ENCODE data around the gene ATF7.
A peak's percentile ranks its signal among the peaks of the same experiment; 100 is the strongest.
"Not testable (repeated sequence)": the region's sequence is repeated elsewhere in the genome, so short reads cannot be mapped to it uniquely, and the experiment has no call there.

ATF7 gene

GRCh38 chr12:53594897-53595615 lies 31.1 kb downstream of the ATF7 start:
- DNase-seq, result no peak

- no peak for DNase-seq
Observed at GRCh38 chr12:53593707-53594106, 32.5 kb downstream of the ATF7 start.

- DNase-seq, result no peak
Observed at GRCh38 chr12:53593031-53593430, 33.2 kb downstream of the ATF7 start.

- DNase-seq, result no peak
Observed at GRCh38 chr12:53592426-53592825, 33.8 kb downstream of the ATF7 start.

GRCh38 chr12:53591301-53592206 lies 34.6 kb downstream of the ATF7 start:
- DNase-seq, result no peak

GRCh38 chr12:53590652-53591051 lies 35.5 kb downstream of the ATF7 start:
- DNase-seq, result no peak

GRCh38 chr12:53589915-53590314 lies 36.3 kb downstream of the ATF7 start:
- no peak for DNase-seq

- no peak for DNase-seq
Observed at GRCh38 chr12:53589423-53589822, 36.8 kb downstream of the ATF7 start.

- no peak for DNase-seq
Observed at GRCh38 chr12:53588123-53588522, 38.1 kb downstream of the ATF7 start.

GRCh38 chr12:53586745-53587144 lies 39.4 kb downstream of the ATF7 start:
- DNase-seq, result no peak

- no peak for DNase-seq
Observed at GRCh38 chr12:53585448-53586125, 40.6 kb downstream of the ATF7 start.

- DNase-seq, result peak; percentile 20
Observed at GRCh38 chr12:53579545-53579955, 46.6 kb downstream of the ATF7 start.

- DNase-seq, result no peak
Observed at GRCh38 chr12:53578783-53579182, 47.4 kb downstream of the ATF7 start.

GRCh38 chr12:53577941-53578352 lies 48.2 kb downstream of the ATF7 start:
- no peak for DNase-seq

GRCh38 chr12:53575502-53576249 lies 50.5 kb downstream of the ATF7 start:
- DNase-seq, result no peak

- no peak for DNase-seq
Observed at GRCh38 chr12:53572134-53572758, 53.9 kb downstream of the ATF7 start.

- no peak for DNase-seq
Observed at GRCh38 chr12:53571295-53571694, 54.9 kb downstream of the ATF7 start.

GRCh38 chr12:53568809-53569557 lies 57.2 kb downstream of the ATF7 start:
- DNase-seq, result no peak

GRCh38 chr12:53567961-53568808 lies 58.0 kb downstream of the ATF7 start:
- DNase-seq, result no peak

- DNase-seq, result not testable (repeated sequence)
Observed at GRCh38 chr12:53565376-53565775, 60.8 kb downstream of the ATF7 start.

GRCh38 chr12:53564941-53565340 lies 61.2 kb downstream of the ATF7 start:
- no peak for DNase-seq
